Endothelial cell of umbilical vein (primary cell): ENCODE results near the gene HSF2BP. TPM values are rescaled to one million over a fixed set of nuclear protein-coding genes. Genes with fewer than 3 reads are reported as not detected.

Experiments used
- BruUV-seq: library from RNA; stranded (reverse); fragments of 400-500 nt; replicated peaks from 2 replicates; lab custom pipeline; 2021; lab: Mats Ljungman, UMichigan
- CTCF ChIA-PET: fragments of 300-600, 350-600 bp; sonication (Branson Sonifier 250); formaldehyde crosslinking; loops from one replicate; lab custom pipeline; 2021; ENCODE audit warnings: antibody characterized with exemption, inconsistent platforms; lab: Charles Lee
- POLR2A ChIA-PET: fragments of 300-600, 350-600 bp; sonication (Branson Sonifier 250); formaldehyde crosslinking; loops from one replicate; lab custom pipeline; 2021; ENCODE audit warnings: antibody characterized with exemption, inconsistent platforms; lab: Charles Lee
- DNase-seq: peaks from one replicate; pipeline ENCODE4 v3.0.0-alpha.2; 2011; ENCODE audit warnings: low read depth, low spot score
- FAIRE-seq: peaks from 2 replicates; lab custom pipeline; 2011; peaks lifted over from hg19 to GRCh38; lab: Jason Lieb, UNC
- H2AFZ ChIP-seq: 2 replicates; pipeline ENCODE4 v1.6.0; 2012; ENCODE audit warnings: low read depth, low read length, control low read depth, inconsistent platforms
- H3K27ac ChIP-seq: 2 replicates; pipeline ENCODE4 v1.5.1; 2011; ENCODE audit warnings: low read depth, mild to moderate bottlenecking, control low read depth, low read length, moderate library complexity; ENCODE audit not compliant: insufficient read depth
- H3K27me3 ChIP-seq, 2 experiments: 2 replicates each; pipeline versions ENCODE4 v1.6.0 to v1.6.1; 2011; ENCODE audit warnings: low read length in 2 of 2, mixed read lengths in 1 of 2; ENCODE audit not compliant: control insufficient read depth in 2 of 2, insufficient read depth in 2 of 2
- H3K36me3 ChIP-seq, 2 experiments: 2 replicates in 1 of 2; 3 replicates in 1 of 2; pipeline ENCODE4 v1.5.1; 2011; ENCODE audit warnings: low read length in 2 of 2, mild to moderate bottlenecking in 1 of 2, moderate library complexity in 1 of 2; ENCODE audit not compliant: control insufficient read depth in 2 of 2, insufficient read depth in 2 of 2; ENCODE audit errors: extremely low read depth in 1 of 2
- H3K4me1 ChIP-seq: 3 replicates; pipeline ENCODE4 v1.5.1; 2011; ENCODE audit warnings: mild to moderate bottlenecking, low read length; ENCODE audit not compliant: control insufficient read depth, insufficient read depth; ENCODE audit errors: extremely low read depth
- H3K4me2 ChIP-seq: 2 replicates; pipeline ENCODE4 v1.6.1; 2011; ENCODE audit warnings: low read length, control low read depth, mixed read lengths; ENCODE audit not compliant: insufficient read depth
- H3K4me3 ChIP-seq, 3 experiments: fragments of 200-600 bp in 1 of 3; sonication (generic), shearing (Covaris generic) in 1 of 3; replicated peaks in 1 of 3; 2 replicates each; pipeline ENCODE4 v1.5.1; 2011 to 2016; ENCODE audit warnings: control low read depth in 3 of 3, low read length in 3 of 3, mild to moderate bottlenecking in 2 of 3, inconsistent platforms in 1 of 3, low read depth in 1 of 3, moderate library complexity in 1 of 3; ENCODE audit not compliant: insufficient read depth in 1 of 3
- H3K79me2 ChIP-seq: 2 replicates; pipeline ENCODE4 v1.6.0; 2012; ENCODE audit warnings: low read length, inconsistent platforms; ENCODE audit not compliant: control insufficient read depth, insufficient read depth
- H3K9ac ChIP-seq: replicated peaks from 2 replicates; pipeline ENCODE3; 2011; ENCODE audit warnings: low read length, control low read depth; ENCODE audit not compliant: insufficient read depth; ENCODE audit errors: extremely low read depth
- H3K9me1 ChIP-seq: replicated peaks from 3 replicates; pipeline ENCODE4 v1.6.0; 2011; ENCODE audit warnings: mild to moderate bottlenecking, low read length; ENCODE audit not compliant: control insufficient read depth, insufficient read depth; ENCODE audit errors: extremely low read depth
- H3K9me3 ChIP-seq: replicated peaks from 2 replicates; pipeline ENCODE4 v1.5.1; 2012; ENCODE audit warnings: low read length, inconsistent platforms; ENCODE audit not compliant: control insufficient read depth, insufficient read depth
- H4K20me1 ChIP-seq: replicated peaks from 2 replicates; pipeline ENCODE3; 2011; ENCODE audit warnings: mild to moderate bottlenecking, low read length; ENCODE audit not compliant: control insufficient read depth, insufficient read depth; ENCODE audit errors: extremely low read depth
- EZH2 ChIP-seq: IDR thresholded peaks from 2 replicates; pipeline ENCODE4 v1.6.1; 2012; ENCODE audit warnings: borderline replicate concordance, low read depth, mild to moderate bottlenecking, moderate library complexity, low read length, inconsistent platforms; ENCODE audit not compliant: severe bottlenecking
- FOS ChIP-seq: IDR thresholded peaks from 2 replicates; pipeline ENCODE4 v1.6.1; 2011; ENCODE audit warnings: mild to moderate bottlenecking, low read length, moderate library complexity, borderline replicate concordance; ENCODE audit not compliant: insufficient read depth
- GATA2 ChIP-seq: IDR thresholded peaks from 2 replicates; pipeline ENCODE4 v1.7.0; 2011; ENCODE audit warnings: low read depth, mild to moderate bottlenecking, moderate library complexity, mixed read lengths, low read length; ENCODE audit not compliant: insufficient read length, insufficient read depth
- JUN ChIP-seq: IDR thresholded peaks from 2 replicates; pipeline ENCODE4 v1.6.1; 2011; ENCODE audit warnings: borderline replicate concordance, low read depth; ENCODE audit not compliant: insufficient read length, insufficient read depth
- MAX ChIP-seq: IDR thresholded peaks from 2 replicates; pipeline ENCODE4 v1.6.1; 2011; ENCODE audit not compliant: insufficient read depth, insufficient read length
- MYC ChIP-seq: IDR thresholded peaks from one replicate; pipeline ENCODE4 v1.6.1; 2011; ENCODE audit warnings: mild to moderate bottlenecking, low read depth, low read length
- POLR2A ChIP-seq: IDR thresholded peaks from 2 replicates; pipeline ENCODE4 v1.6.1; 2012; ENCODE audit warnings: low read depth, mild to moderate bottlenecking, control low read depth, low read length
- POLR2AphosphoS5 ChIP-seq: IDR thresholded peaks from 2 replicates; pipeline ENCODE4 v1.6.1; 2012; ENCODE audit warnings: low read depth, mild to moderate bottlenecking, control low read depth, low read length, moderate library complexity; ENCODE audit not compliant: insufficient read depth
- dilution Hi-C: fragments of 300-500 bp; cut with MboI; formaldehyde crosslinking; loops from one replicate; pipeline ENCODE4 v1.15.0; 2019; ENCODE audit warnings: low sequenced_read_pairs; ENCODE audit not compliant: extremely low pct_ligation_motif_present
- intact Hi-C: fragments of 100-400 bp; cut with micrococcal nuclease; formaldehyde crosslinking; loops from one replicate; pipeline ENCODE4 v1.10.0; 2022
- polyA plus RNA-seq, 4 experiments: library from polyadenylated mRNA; depleted of rRNA in 3 of 4; stranded (reverse) in 3 of 4; unstranded in 1 of 4; fragments of >200 nt; gene quantifications; 2 replicates each; pipeline versions ENCODE4 v1.2.1 to v1.2.3, GENCODE V29; 2011 to 2012; ENCODE audit warnings: missing spikeins in 1 of 4
- total RNA-seq: library from RNA; stranded (reverse); gene quantifications from 2 replicates; pipeline ENCODE4 v1.2.3, GENCODE V29; 2021
- TF ChIP-seq, protein P1 (sequence below), 2 donors: IDR thresholded peaks; 1 replicate in 1 of 2; 2 replicates in 1 of 2; pipeline ENCODE4 v1.5.1; 2011; ENCODE audit warnings: low read length in 2 of 2, mild to moderate bottlenecking in 2 of 2, moderate library complexity in 2 of 2, control low read depth in 1 of 2, inconsistent platforms in 1 of 2, low read depth in 1 of 2; ENCODE audit not compliant: insufficient read depth in 1 of 2; ENCODE audit errors: extremely low read depth in 1 of 2

The HSF2BP gene
- total and polyA plus RNA-seq, 2 donors (not counting 3 experiments of a cell fraction or from before 2014, with no cell fraction given): 0.41 to 0.55 TPM

DNA sequence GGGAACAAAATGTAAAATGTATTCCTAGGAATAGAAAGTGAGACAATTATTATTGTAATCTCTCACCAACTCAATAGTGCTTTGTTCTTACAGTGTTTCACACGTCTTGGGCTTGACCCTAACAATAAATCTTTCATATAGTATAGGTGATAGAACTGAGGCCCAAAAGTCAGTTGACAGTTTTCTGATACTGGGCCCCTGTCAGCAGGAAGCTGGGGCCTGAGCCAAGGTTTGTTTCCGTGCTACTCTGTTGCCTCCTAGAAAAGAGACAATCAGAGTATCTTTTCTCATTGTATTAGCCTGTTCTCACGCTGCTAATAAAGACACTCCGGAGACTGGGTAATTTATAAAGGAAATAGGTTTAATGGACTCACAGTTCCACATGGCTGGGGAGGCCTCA, 5.1 kb upstream of the HSF2BP start:
- H3K9me1 ChIP-seq: no peaks in the 10 kb centered on the region
- peaks cover 23% of the 10 kb centered on the region for H3K4me1 ChIP-seq
- H3K27me3 ChIP-seq: no peaks in the 10 kb centered on the region
- H3K9me3 ChIP-seq: no peaks in the 10 kb centered on the region
- H2AFZ ChIP-seq: no peak overlapping the region
- FAIRE-seq: no peak
- peaks cover 94% of the 10 kb centered on the region for H3K79me2 ChIP-seq
- dilution Hi-C loops: no loop called here
- H3K36me3 ChIP-seq: peaks cover 8 to 16% of the 10 kb centered on the region in 2 experiments
- H3K4me2 ChIP-seq: no peak overlapping the region
- no peak overlapping the region for H3K27ac ChIP-seq
- DNase-seq: peak; percentile 83
- H4K20me1 ChIP-seq: no peaks in the 10 kb centered on the region
- no peak overlapping the region for H3K4me3 ChIP-seq
- no TSS peak for BruUV-seq
- ChIA-PET POLR2A (no interaction called here), CTCF (no interaction called here)
- TF ChIP-seq, protein P1, sequence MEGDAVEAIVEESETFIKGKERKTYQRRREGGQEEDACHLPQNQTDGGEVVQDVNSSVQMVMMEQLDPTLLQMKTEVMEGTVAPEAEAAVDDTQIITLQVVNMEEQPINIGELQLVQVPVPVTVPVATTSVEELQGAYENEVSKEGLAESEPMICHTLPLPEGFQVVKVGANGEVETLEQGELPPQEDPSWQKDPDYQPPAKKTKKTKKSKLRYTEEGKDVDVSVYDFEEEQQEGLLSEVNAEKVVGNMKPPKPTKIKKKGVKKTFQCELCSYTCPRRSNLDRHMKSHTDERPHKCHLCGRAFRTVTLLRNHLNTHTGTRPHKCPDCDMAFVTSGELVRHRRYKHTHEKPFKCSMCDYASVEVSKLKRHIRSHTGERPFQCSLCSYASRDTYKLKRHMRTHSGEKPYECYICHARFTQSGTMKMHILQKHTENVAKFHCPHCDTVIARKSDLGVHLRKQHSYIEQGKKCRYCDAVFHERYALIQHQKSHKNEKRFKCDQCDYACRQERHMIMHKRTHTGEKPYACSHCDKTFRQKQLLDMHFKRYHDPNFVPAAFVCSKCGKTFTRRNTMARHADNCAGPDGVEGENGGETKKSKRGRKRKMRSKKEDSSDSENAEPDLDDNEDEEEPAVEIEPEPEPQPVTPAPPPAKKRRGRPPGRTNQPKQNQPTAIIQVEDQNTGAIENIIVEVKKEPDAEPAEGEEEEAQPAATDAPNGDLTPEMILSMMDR (IDR thresholded peaks at IDR 0.05; ENCODE audit: extremely low read depth in 1 of 2, insufficient read depth in 1 of 2, low read depth in 1 of 2, low read length in 2 of 2): no peak
- TF ChIP-seq GATA2: no peak
- TF ChIP-seq POLR2AphosphoS5: no peak
- TF ChIP-seq JUN: no peak
- no peak for TF ChIP-seq FOS
- TF ChIP-seq EZH2: no peak
- no peak for TF ChIP-seq POLR2A
- TF ChIP-seq MAX: no peak
- TF ChIP-seq MYC: no peak
- intact Hi-C loops: loop anchor here (10.0 kb wide), 1 partner anchor 110 kb away; the partner anchor contains the start of gene CSTB
- no peak overlapping the region for H3K9ac ChIP-seq
